Activated CD8-positive, alpha-beta T cell treated with anti-CD3 and anti-CD28 coated beads, Interleukin-2, amount 10 ng/mL, durations not matched to agents 7 days and 5 days (primary cell): ENCODE results near the gene PTPRH. TPM values are rescaled to one million over a fixed set of nuclear protein-coding genes. Genes with fewer than 3 reads are reported as not detected.

Experiments used
- ATAC-seq: fragments of 150-1000 bp; cut with Tn5 transposase; one replicate; pipeline ENCODE4 v1.10.0; 2021; ENCODE audit warnings: moderate library complexity
- CTCF ChIA-PET: fragments of 350-600 bp; sonication (Branson Sonifier 250); formaldehyde crosslinking; loops from one replicate; lab custom pipeline; 2021; ENCODE audit warnings: antibody characterized with exemption; lab: Charles Lee
- POLR2A ChIA-PET: fragments of 350-600 bp; sonication (Branson Sonifier 250); formaldehyde crosslinking; loops from one replicate; lab custom pipeline; 2021; ENCODE audit warnings: antibody characterized with exemption; lab: Charles Lee
- DNase-seq: peaks from one replicate; pipeline ENCODE4 v3.0.0-alpha.2; 2020
- H3K27ac Mint-ChIP-seq: one replicate; pipeline ENCODE4 v1.8.0; 2021; ENCODE audit warnings: mild to moderate bottlenecking, mixed read lengths
- H3K27me3 Mint-ChIP-seq: one replicate; pipeline ENCODE4 v1.8.0; 2021; ENCODE audit warnings: low read depth, mixed read lengths
- H3K36me3 Mint-ChIP-seq: one replicate; pipeline ENCODE4 v1.8.0; 2021; ENCODE audit warnings: low read depth, mixed read lengths
- H3K4me1 Mint-ChIP-seq: one replicate; pipeline ENCODE4 v1.8.0; 2021; ENCODE audit warnings: low read depth, mixed read lengths
- H3K4me3 Mint-ChIP-seq: one replicate; pipeline ENCODE4 v1.8.0; 2021; ENCODE audit warnings: mild to moderate bottlenecking, mixed read lengths
- H3K9me3 Mint-ChIP-seq: one replicate; pipeline ENCODE4 v1.8.0; 2022; ENCODE audit warnings: mixed read lengths; ENCODE audit not compliant: insufficient read depth
- total RNA-seq, 2 experiments: library from RNA; stranded (reverse); gene quantifications; one replicate each; pipeline ENCODE4 v1.2.3, GENCODE V29; 2021

The PTPRH gene
- total RNA-seq, 2 experiments from 2014 or later, result not detected

DNA sequence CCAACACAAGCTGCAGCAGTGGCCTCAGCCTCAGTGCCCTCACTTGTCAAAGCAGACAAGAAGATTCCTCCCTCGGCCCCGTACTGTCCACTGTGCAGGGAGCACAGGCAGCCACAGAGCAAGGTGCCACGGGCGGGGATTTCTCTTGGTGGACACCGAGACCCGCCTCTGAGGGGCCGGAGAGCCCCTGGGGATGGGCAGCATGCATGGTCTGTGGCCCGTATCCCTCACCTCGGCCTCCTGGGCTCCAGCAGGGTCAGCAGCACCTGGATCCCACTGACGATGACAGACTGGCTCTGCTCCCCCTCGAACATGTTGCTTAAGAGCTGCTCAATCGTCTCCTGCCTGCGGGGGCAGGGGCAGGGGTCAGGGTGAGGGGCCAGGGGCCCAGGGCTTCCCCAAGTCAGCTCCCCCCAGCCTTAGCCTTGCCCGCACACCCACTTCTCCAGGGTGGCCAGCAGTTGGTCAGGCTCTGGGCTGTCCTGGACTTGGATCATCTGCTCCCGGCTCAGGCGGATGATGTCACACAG lies 32.7 kb upstream of the PTPRH start:
- Mint-ChIP-seq H3K27me3 (no peaks in the 10 kb centered on the region), H3K9me3 (no peaks in the 10 kb centered on the region), H3K36me3 (peaks cover 55% of the 10 kb centered on the region), H3K4me1 (peaks cover 3% of the 10 kb centered on the region), H3K4me3 (no peak overlapping the region), H3K27ac (no peak overlapping the region)
- ATAC-seq (no peak), DNase-seq (no peak)
- POLR2A ChIA-PET, result interaction anchor here (0.7 to 1.5 kb wide), 3 partner anchors 12 to 147 kb away, joined by 3 to 4 read pairs (median 4); no protein-coding TSS in a partner anchor
- CTCF ChIA-PET, result no interaction called here

GRCh38 chr19:55241143-55241934 lies 32.0 kb upstream of the PTPRH start:
- Mint-ChIP-seq H3K9me3 (no peaks in the 10 kb centered on the region), H3K4me3 (no peak overlapping the region), H3K36me3 (peaks cover 62% of the 10 kb centered on the region), H3K27me3 (no peaks in the 10 kb centered on the region), H3K27ac (no peak overlapping the region), H3K4me1 (peaks cover 3% of the 10 kb centered on the region)
- DNase-seq (no peak), ATAC-seq (no peak)
- ChIA-PET CTCF (no interaction called here), POLR2A (interaction anchor here (0.7 to 1.5 kb wide), 3 partner anchors 13 to 148 kb away, joined by 3 to 4 read pairs (median 4); no protein-coding TSS in a partner anchor)

DNA sequence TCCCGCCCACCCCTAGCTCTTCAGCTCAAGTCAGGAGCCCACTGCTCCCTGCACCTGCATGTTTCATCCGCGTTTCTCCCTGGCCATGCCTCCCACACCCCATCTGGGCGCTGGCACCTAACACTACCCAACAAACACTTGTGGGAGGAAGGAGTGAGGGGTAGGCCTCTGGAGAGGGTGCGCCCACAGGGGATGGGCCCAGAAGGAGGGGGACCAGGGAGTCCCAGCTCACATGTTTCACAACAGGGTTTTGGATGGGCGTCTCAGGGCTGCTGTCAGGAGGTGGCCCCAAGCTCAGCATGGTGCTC lies 31.4 kb upstream of the PTPRH start:
- CTCF ChIA-PET, result no interaction called here
- ATAC-seq (no peak), DNase-seq (no peak)
- H3K4me3 Mint-ChIP-seq, result no peak overlapping the region
- no peaks in the 10 kb centered on the region for H3K9me3 Mint-ChIP-seq
- peaks cover 61% of the 10 kb centered on the region for H3K36me3 Mint-ChIP-seq
- H3K27me3 Mint-ChIP-seq, result no peaks in the 10 kb centered on the region
- H3K4me1 Mint-ChIP-seq, result peaks cover 3% of the 10 kb centered on the region
- H3K27ac Mint-ChIP-seq, result no peak overlapping the region
- POLR2A ChIA-PET, result no interaction called here

DNA sequence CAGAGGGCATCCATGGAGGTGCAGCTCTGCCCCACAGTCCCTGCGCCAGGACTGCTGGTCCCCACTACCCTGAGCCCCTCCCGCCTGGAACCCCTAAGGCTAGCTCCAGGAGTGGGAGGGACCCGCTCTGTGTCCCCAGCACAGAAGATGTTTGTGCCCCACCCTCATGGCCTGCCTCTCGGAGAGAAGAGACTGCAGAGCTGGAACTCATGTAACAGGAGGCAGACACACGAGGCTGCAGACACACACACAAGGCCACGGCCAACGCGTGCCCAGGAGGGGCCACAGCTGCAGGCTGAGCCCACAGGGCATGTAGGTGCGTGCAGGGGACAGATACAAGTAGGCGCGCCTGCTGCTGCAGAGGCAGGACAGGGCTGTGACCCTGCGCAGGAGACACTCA lies 29.7 kb upstream of the PTPRH start:
- DNase-seq, result no peak
- no peaks in the 10 kb centered on the region for H3K27me3 Mint-ChIP-seq
- H3K4me3 Mint-ChIP-seq, result no peak overlapping the region
- H3K36me3 Mint-ChIP-seq, result peaks cover 64% of the 10 kb centered on the region
- ChIA-PET POLR2A (no interaction called here), CTCF (no interaction called here)
- no peak for ATAC-seq
- no peaks in the 10 kb centered on the region for H3K9me3 Mint-ChIP-seq
- H3K4me1 Mint-ChIP-seq, result peaks cover 3% of the 10 kb centered on the region
- H3K27ac Mint-ChIP-seq, result no peak overlapping the region

GRCh38 chr19:55238030-55238429 lies 28.7 kb upstream of the PTPRH start:
- H3K36me3 Mint-ChIP-seq, result peaks cover 65% of the 10 kb centered on the region
- no peak for ATAC-seq
- H3K27ac Mint-ChIP-seq, result no peak overlapping the region
- ChIA-PET POLR2A (interaction anchor here (0.8 kb wide), 1 partner anchor 50 kb away, joined by 3 read pairs; no protein-coding TSS in a partner anchor), CTCF (interaction anchor here (1.0 kb wide), 1 partner anchor 15 kb away, joined by 3 read pairs; no protein-coding TSS in a partner anchor)
- H3K4me1 Mint-ChIP-seq, result peaks cover 3% of the 10 kb centered on the region
- no peaks in the 10 kb centered on the region for H3K9me3 Mint-ChIP-seq
- DNase-seq, result no peak
- no peak overlapping the region for H3K4me3 Mint-ChIP-seq
- no peaks in the 10 kb centered on the region for H3K27me3 Mint-ChIP-seq

- Mint-ChIP-seq H3K36me3 (peaks cover 69% of the 10 kb centered on the region), H3K27ac (no peak overlapping the region), H3K4me1 (no peaks in the 10 kb centered on the region), H3K4me3 (no peak overlapping the region), H3K9me3 (no peaks in the 10 kb centered on the region), H3K27me3 (no peaks in the 10 kb centered on the region)
- DNase-seq (no peak), ATAC-seq (no peak)
- ChIA-PET CTCF (no interaction called here), POLR2A (no interaction called here)
Measured at GRCh38 chr19:55232986-55233385, 23.7 kb upstream of the PTPRH start.

- Mint-ChIP-seq H3K4me3 (no peak overlapping the region), H3K27me3 (no peaks in the 10 kb centered on the region), H3K27ac (no peak overlapping the region), H3K36me3 (peaks cover 68% of the 10 kb centered on the region), H3K9me3 (no peaks in the 10 kb centered on the region), H3K4me1 (no peaks in the 10 kb centered on the region)
- CTCF ChIA-PET, result no interaction called here
- POLR2A ChIA-PET, result no interaction called here
- ATAC-seq (no peak), DNase-seq (no peak)
Measured at GRCh38 chr19:55232286-55232602, 22.9 kb upstream of the PTPRH start.

GRCh38 chr19:55231391-55232285 lies 22.3 kb upstream of the PTPRH start:
- Mint-ChIP-seq H3K27ac (no peak overlapping the region), H3K4me3 (no peak overlapping the region), H3K9me3 (no peaks in the 10 kb centered on the region), H3K36me3 (peaks cover 64% of the 10 kb centered on the region), H3K4me1 (no peaks in the 10 kb centered on the region), H3K27me3 (no peaks in the 10 kb centered on the region)
- ATAC-seq, result no peak
- ChIA-PET CTCF (no interaction called here), POLR2A (no interaction called here)
- DNase-seq, result no peak

GRCh38 chr19:55230780-55231179 lies 21.5 kb upstream of the PTPRH start:
- no peak overlapping the region for H3K4me3 Mint-ChIP-seq
- ChIA-PET POLR2A (no interaction called here), CTCF (no interaction called here)
- DNase-seq, result no peak
- no peak for ATAC-seq
- H3K27me3 Mint-ChIP-seq, result no peaks in the 10 kb centered on the region
- no peak overlapping the region for H3K27ac Mint-ChIP-seq
- no peaks in the 10 kb centered on the region for H3K9me3 Mint-ChIP-seq
- H3K4me1 Mint-ChIP-seq, result no peaks in the 10 kb centered on the region
- H3K36me3 Mint-ChIP-seq, result peaks cover 57% of the 10 kb centered on the region

DNA sequence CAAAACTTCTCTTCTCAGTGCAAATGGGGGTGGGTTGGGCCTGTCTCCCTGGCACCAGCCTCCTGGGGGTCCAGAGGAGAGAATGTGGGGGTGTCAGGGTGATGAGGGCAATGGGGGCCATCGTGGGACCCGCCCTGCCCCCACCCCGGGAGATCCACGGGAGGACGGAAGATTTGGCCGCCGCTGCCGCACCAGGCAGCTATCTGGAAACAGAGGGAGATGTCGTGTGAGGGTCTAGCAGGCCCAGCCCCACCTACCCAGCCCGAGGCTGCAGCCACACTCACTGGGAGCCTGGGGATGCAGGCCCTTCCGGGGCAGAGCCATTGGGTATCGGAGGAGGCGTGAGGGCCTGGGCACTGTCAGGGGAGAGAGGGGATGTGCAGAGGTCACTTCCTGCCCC lies 21.0 kb upstream of the PTPRH start:
- no peak overlapping the region for H3K4me3 Mint-ChIP-seq
- H3K27ac Mint-ChIP-seq, result no peak overlapping the region
- no peaks in the 10 kb centered on the region for H3K4me1 Mint-ChIP-seq
- no peaks in the 10 kb centered on the region for H3K9me3 Mint-ChIP-seq
- H3K27me3 Mint-ChIP-seq, result no peaks in the 10 kb centered on the region
- ATAC-seq (no peak), DNase-seq (no peak)
- CTCF ChIA-PET, result no interaction called here
- POLR2A ChIA-PET, result no interaction called here
- H3K36me3 Mint-ChIP-seq, result peaks cover 62% of the 10 kb centered on the region

GRCh38 chr19:55229789-55230182 lies 20.5 kb upstream of the PTPRH start:
- Mint-ChIP-seq H3K27me3 (no peaks in the 10 kb centered on the region), H3K27ac (no peak overlapping the region), H3K4me1 (no peaks in the 10 kb centered on the region), H3K36me3 (peaks cover 59% of the 10 kb centered on the region), H3K9me3 (no peaks in the 10 kb centered on the region), H3K4me3 (no peak overlapping the region)
- ATAC-seq (no peak), DNase-seq (no peak)
- CTCF ChIA-PET, result no interaction called here
- POLR2A ChIA-PET, result no interaction called here
